ENCODE measurements around the gene TECPR2. TPM values are rescaled to one million over a fixed set of nuclear protein-coding genes. Genes with fewer than 3 reads are reported as not detected.

TECPR2 gene
- total and polyA plus RNA-seq, 2 of the 13 experiments (the other 11 are each of a cell fraction or from before 2014, with no cell fraction given) = 3.5 to 5.7 TPM

- TF ChIP-seq THAP7 (CRISPR knock-in tag; IDR thresholded peaks at IDR 0.05) = peak; percentile 70; the same call in 1 of the 2 replicates
- peak; percentile 65 for TF ChIP-seq IKZF4 (CRISPR knock-in tag; IDR thresholded peaks at IDR 0.05; ENCODE audit: borderline replicate concordance, low read depth, not compliant biosample characterization)
- 0 out of 2 replicates have a peak, but pooled peaks have one; percentile 44 for TF ChIP-seq REXO4 (CRISPR knock-in tag; IDR thresholded peaks at IDR 0.05; ENCODE audit: borderline replicate concordance)
- TF ChIP-seq ZNF235 (CRISPR knock-in tag; IDR thresholded peaks at IDR 0.05; ENCODE audit: borderline replicate concordance) = 0 out of 2 replicates have a peak, but pooled peaks have one; percentile 24
- no peak for TF ChIP-seq MAZ (IDR thresholded peaks at IDR 0.05; ENCODE audit: borderline replicate concordance, low read depth, low read length)
- TF ChIP-seq MAZ (CRISPR knock-in tag; IDR thresholded peaks at IDR 0.05; ENCODE audit: low read depth) = 0 out of 2 replicates have a peak, but pooled peaks have one; percentile 2
- no peak for TF ChIP-seq SCMH1 (CRISPR knock-in tag; IDR thresholded peaks at IDR 0.05; ENCODE audit: borderline replicate concordance)
- TF ChIP-seq ZSCAN22 (CRISPR knock-in tag; IDR thresholded peaks at IDR 0.05) = no peak
- no peak for TF ChIP-seq ZNF451 (CRISPR knock-in tag; IDR thresholded peaks at IDR 0.05)
- TF ChIP-seq SKI (IDR thresholded peaks at IDR 0.05; ENCODE audit: partially characterized antibody) = no peak
- no peak for TF ChIP-seq PAXIP1 (CRISPR knock-in tag; conservative IDR thresholded peaks at IDR 0.05)
- peak; percentile 63 for TF ChIP-seq AGO2 (optimal IDR thresholded peaks at IDR 0.05; ENCODE audit: low read depth, low read length)
These were observed 622 bp downstream of the TECPR2 start (continued) for GRCh38 chr14:102363182-102363943.
